ENCODE measurements around the gene CLDN25.

The CLDN25 gene

DNA sequence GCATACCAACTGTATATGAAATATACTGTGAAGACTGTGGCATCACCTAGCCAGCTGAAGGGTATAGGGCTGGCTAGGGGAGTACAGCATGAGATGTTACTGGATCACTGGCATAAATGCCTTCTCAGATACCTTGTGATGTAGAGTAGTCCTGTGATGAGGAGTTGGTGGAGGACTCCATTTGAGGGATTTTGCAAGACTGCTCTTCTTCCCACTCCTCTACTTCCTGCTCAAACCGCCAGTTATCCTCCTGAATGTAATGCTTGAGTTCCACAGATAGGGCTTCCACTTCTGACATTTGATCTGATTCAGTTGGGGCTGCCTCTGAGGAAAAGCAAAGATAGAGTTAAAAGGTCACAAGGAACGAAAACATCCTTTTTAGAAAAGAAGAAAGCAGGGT lies 29.3 kb downstream of the CLDN25 start:
- DNase-seq (ENCODE audit: low read depth) = no peak

DNA sequence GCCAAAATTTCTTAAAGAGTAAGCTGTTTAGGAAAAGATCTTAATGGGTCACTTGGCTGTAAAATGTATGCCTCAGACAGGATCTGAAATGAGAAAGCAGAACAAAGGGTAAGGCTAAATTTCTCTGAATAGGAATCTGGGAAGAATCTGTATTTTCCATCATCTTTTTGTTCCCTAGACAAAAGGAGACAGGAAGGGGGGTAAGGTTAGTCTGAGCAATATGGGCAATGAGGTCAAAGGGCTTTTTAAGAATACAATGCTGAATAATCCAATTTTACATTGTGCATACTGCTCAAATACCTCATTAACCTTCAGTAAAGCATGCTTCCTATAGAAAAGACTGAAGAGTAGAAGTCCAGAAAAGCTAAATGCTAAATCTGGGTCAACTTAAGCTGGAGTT lies 34.6 kb downstream of the CLDN25 start:
- no peak for DNase-seq (ENCODE audit: low read depth)

GRCh38 chr11:113817162-113817561 lies 37.6 kb downstream of the CLDN25 start:
- peak; percentile 51 for DNase-seq (ENCODE audit: low read depth)

DNA sequence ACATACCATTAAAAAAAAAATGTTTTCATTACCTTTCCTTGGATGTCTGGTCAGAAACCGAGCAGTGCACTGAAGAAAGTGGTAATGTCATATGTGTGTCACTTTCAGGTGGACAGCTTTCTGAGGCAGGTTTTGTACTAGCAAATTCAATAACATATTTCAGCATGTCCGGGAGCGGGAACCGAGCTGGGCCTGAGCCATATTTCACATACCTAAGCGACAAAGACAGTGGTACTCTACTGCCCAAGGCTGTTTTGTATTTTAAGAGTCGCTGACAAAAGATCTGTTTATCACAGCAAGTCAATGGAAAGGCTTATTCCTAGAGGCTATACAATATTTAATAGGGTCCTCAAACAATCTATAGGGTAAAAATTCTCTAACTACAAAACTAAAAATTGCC lies 38.0 kb downstream of the CLDN25 start:
- no peak for DNase-seq (ENCODE audit: low read depth)

GRCh38 chr11:113818426-113818825 lies 38.8 kb downstream of the CLDN25 start:
- DNase-seq (ENCODE audit: low read depth) = peak; percentile 12

DNA sequence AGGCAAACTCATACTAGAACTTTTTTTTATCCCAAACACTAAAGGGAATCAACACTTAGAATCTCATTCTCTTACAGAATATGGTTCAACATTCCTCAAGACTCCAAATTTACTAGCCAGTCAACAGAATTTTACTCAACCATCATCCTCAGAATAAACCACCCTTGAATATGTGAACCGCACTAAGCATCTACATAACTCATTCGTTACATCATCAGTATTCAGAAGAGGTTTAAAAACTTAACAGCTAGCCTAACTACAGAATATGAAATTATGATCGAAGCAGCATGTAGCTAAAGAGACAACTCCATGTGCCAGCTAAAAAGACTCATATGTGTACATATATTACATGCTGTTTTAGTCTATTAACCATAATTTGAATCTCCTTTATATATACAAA lies 47.9 kb downstream of the CLDN25 start:
- DNase-seq (ENCODE audit: low read depth) = no peak

- no peak for DNase-seq (ENCODE audit: low read depth)
These were observed 48.6 kb downstream of the CLDN25 start for GRCh38 chr11:113828191-113828590.

GRCh38 chr11:113829751-113830150 lies 50.2 kb downstream of the CLDN25 start:
- no peak for DNase-seq (ENCODE audit: low read depth)
